SK-N-SH (cell line): ENCODE measurements around the gene SGSM2. TPM values are rescaled to one million over a fixed set of nuclear protein-coding genes. Genes with fewer than 3 reads are reported as not detected.

Source experiments
- CTCF ChIA-PET: fragments of 300-600, 350-600 bp; formaldehyde crosslinking; extraction: SDS; loops from one replicate; lab custom pipeline; 2021; lab: Yijun Ruan, JAX
- POLR2A ChIA-PET: fragments of 350-600 bp; sonication (Branson Sonifier 250); formaldehyde crosslinking; extraction: SDS; loops from one replicate; lab custom pipeline; 2020; ENCODE audit warnings: antibody characterized with exemption, inconsistent platforms; lab: Yijun Ruan, JAX
- DNase-seq: peaks from one replicate; pipeline ENCODE4 v3.0.0; 2012
- H2AFZ ChIP-seq: fragments of 200-600 bp; sonication (generic); 2 replicates; pipeline ENCODE4 v1.8.1; 2016; ENCODE audit warnings: antibody characterized with exemption, mild to moderate bottlenecking, low read depth
- H3F3A ChIP-seq: fragments of 200-600 bp; sonication (generic); replicated peaks from 2 replicates; pipeline ENCODE3; 2016; ENCODE audit warnings: antibody characterized with exemption, mild to moderate bottlenecking; ENCODE audit not compliant: insufficient read depth
- H3K27ac ChIP-seq, 2 experiments: fragments of 200-500 bp in 1 of 2; fragments of 200-600 bp in 1 of 2; sonication (Bioruptor generic) in 1 of 2; sonication (generic), shearing (Covaris generic) in 1 of 2; 2 replicates each; pipeline versions ENCODE4 v1.5.1 to v1.6.1; 2014 to 2016; ENCODE audit warnings: low read depth in 2 of 2, inconsistent platforms in 1 of 2, low read length in 1 of 2, mild to moderate bottlenecking in 1 of 2, mixed read lengths in 1 of 2
- H3K27me3 ChIP-seq: fragments of 200-600 bp; sonication (generic), shearing (Covaris generic); 2 replicates; pipeline ENCODE4 v1.6.1; 2016; ENCODE audit warnings: mixed run types; ENCODE audit not compliant: insufficient read depth
- H3K36me3 ChIP-seq, 2 experiments: fragments of 200-500 bp in 1 of 2; fragments of 200-600 bp in 1 of 2; sonication (Bioruptor generic) in 1 of 2; sonication (generic) in 1 of 2; replicated peaks in 1 of 2; 2 replicates each; pipeline versions ENCODE3 to v1.5.1; 2014 to 2016; ENCODE audit warnings: low read length in 1 of 2, mild to moderate bottlenecking in 1 of 2; ENCODE audit not compliant: insufficient read depth in 2 of 2, control insufficient read depth in 1 of 2
- H3K4me1 ChIP-seq, 2 experiments: fragments of 200-500 bp in 1 of 2; fragments of 200-600 bp in 1 of 2; sonication (Bioruptor generic) in 1 of 2; sonication (generic), shearing (Covaris generic) in 1 of 2; 2 replicates each; pipeline versions ENCODE4 v1.5.1 to v1.6.1; 2014 to 2016; ENCODE audit warnings: low read depth in 1 of 2, low read length in 1 of 2, mixed run types in 1 of 2; ENCODE audit not compliant: insufficient read depth in 2 of 2, control insufficient read depth in 1 of 2
- H3K4me2 ChIP-seq: fragments of 200-600 bp; sonication (generic), shearing (Covaris generic); 2 replicates; pipeline ENCODE4 v1.6.1; 2017; ENCODE audit warnings: mixed run types
- H3K4me3 ChIP-seq, 2 experiments: fragments of 200-500 bp in 1 of 2; fragments of 200-600 bp in 1 of 2; sonication (Bioruptor generic) in 1 of 2; sonication (generic), shearing (Covaris generic) in 1 of 2; 2 replicates each; pipeline versions ENCODE4 v1.5.1 to v1.8.1; 2014 to 2016; ENCODE audit warnings: low read depth in 2 of 2, inconsistent platforms in 1 of 2, low read length in 1 of 2, mild to moderate bottlenecking in 1 of 2, mixed read lengths in 1 of 2, moderate library complexity in 1 of 2
- H3K79me2 ChIP-seq: fragments of 200-600 bp; sonication (generic); 2 replicates; pipeline ENCODE4 v1.8.1; 2017; ENCODE audit warnings: mild to moderate bottlenecking; ENCODE audit not compliant: insufficient read depth
- H3K9ac ChIP-seq: fragments of 200-600 bp; sonication (generic); 2 replicates; pipeline ENCODE4 v1.6.1; 2017; ENCODE audit warnings: mixed run types
- H3K9me2 ChIP-seq: fragments of 200-600 bp; sonication (generic); 2 replicates; pipeline ENCODE4 v1.6.1; 2017; ENCODE audit warnings: mixed run types
- H3K9me3 ChIP-seq: fragments of 200-600 bp; sonication (generic); 2 replicates; pipeline ENCODE4 v1.6.1; 2017; ENCODE audit warnings: mixed run types, mild to moderate bottlenecking, moderate library complexity
- H4K20me1 ChIP-seq: fragments of 200-600 bp; sonication (generic); 2 replicates; pipeline ENCODE4 v1.6.1; 2017; ENCODE audit warnings: mild to moderate bottlenecking, mixed run types; ENCODE audit not compliant: insufficient read depth
- EP300 ChIP-seq, 2 experiments: IDR thresholded peaks; 2 replicates each; pipeline versions ENCODE4 v1.4.0 to v1.6.1; 2012; ENCODE audit warnings: borderline replicate concordance in 1 of 2, low read depth in 1 of 2, low read length in 1 of 2
- EZH2phosphoT487 ChIP-seq: fragments of 200-600 bp; sonication (generic); IDR thresholded peaks from 2 replicates; pipeline ENCODE4 v1.6.1; 2017; ENCODE audit warnings: low read depth, mixed run types, mild to moderate bottlenecking, antibody characterized with exemption, moderate library complexity, borderline replicate concordance
- FOSL2 ChIP-seq: IDR thresholded peaks from 2 replicates; pipeline ENCODE4 v1.4.0; 2012; ENCODE audit warnings: low read depth, mild to moderate bottlenecking, moderate library complexity, borderline replicate concordance
- FOXJ3 ChIP-seq: sonication (generic); formaldehyde crosslinking; IDR thresholded peaks from 2 replicates; pipeline ENCODE4 v1.5.1; 2020; ENCODE audit warnings: mild to moderate bottlenecking, missing genetic modification reagents
- FOXM1 ChIP-seq: IDR thresholded peaks from 2 replicates; pipeline ENCODE4 v1.4.0; 2012; ENCODE audit warnings: low read depth, mild to moderate bottlenecking
- GATA2 ChIP-seq: sonication (generic); formaldehyde crosslinking; IDR thresholded peaks from 2 replicates; pipeline ENCODE4 v1.5.0; 2020; ENCODE audit warnings: mild to moderate bottlenecking, missing genetic modification reagents
- JUND ChIP-seq: IDR thresholded peaks from 2 replicates; pipeline ENCODE4 v1.4.0; 2012
- MXI1 ChIP-seq: IDR thresholded peaks from 2 replicates; pipeline ENCODE4 v1.6.1; 2012; ENCODE audit warnings: mild to moderate bottlenecking, low read depth, low read length, improper control_type of control experiment
- NFIC ChIP-seq: IDR thresholded peaks from 2 replicates; pipeline ENCODE4 v1.4.0; 2012; ENCODE audit warnings: borderline replicate concordance
- NRF1 ChIP-seq: IDR thresholded peaks from 2 replicates; pipeline ENCODE4 v1.6.1; 2012; ENCODE audit warnings: low read depth, mild to moderate bottlenecking, low read length
- POLR2AphosphoS5 ChIP-seq: IDR thresholded peaks from 2 replicates; pipeline ENCODE4 v1.6.1; 2012; ENCODE audit warnings: low read depth, low read length
- RXRA ChIP-seq: IDR thresholded peaks from 2 replicates; pipeline ENCODE4 v1.4.0; 2012; ENCODE audit warnings: low read depth, mild to moderate bottlenecking, borderline replicate concordance
- SIN3A ChIP-seq: IDR thresholded peaks from 2 replicates; pipeline ENCODE4 v1.6.1; 2012; ENCODE audit warnings: low read depth, mild to moderate bottlenecking, low read length, moderate library complexity, borderline replicate concordance
- SMC3 ChIP-seq: IDR thresholded peaks from 2 replicates; pipeline ENCODE4 v1.6.1; 2012; ENCODE audit warnings: low read depth, low read length, improper control_type of control experiment
- TAF1 ChIP-seq: IDR thresholded peaks from 2 replicates; pipeline ENCODE4 v1.6.1; 2012; ENCODE audit warnings: low read depth, mild to moderate bottlenecking, low read length, moderate library complexity, borderline replicate concordance
- TCF12 ChIP-seq: IDR thresholded peaks from 2 replicates; pipeline ENCODE4 v1.4.0; 2012
- YY1 ChIP-seq: IDR thresholded peaks from 2 replicates; pipeline ENCODE4 v1.4.0; 2012; ENCODE audit warnings: low read depth, mild to moderate bottlenecking
- WGBS: methylation state at CpG from one replicate; pipeline ENCODE4 v1.1.6; 2017; ENCODE audit warnings: low lambda C conversion rate; 5-methylcytosine and 5-hydroxymethylcytosine counted together
- polyA plus RNA-seq, 3 experiments: library from polyadenylated mRNA; depleted of rRNA; stranded (reverse); fragments of >200 nt; gene quantifications; 2 replicates each; pipeline ENCODE4 v1.2.3, GENCODE V29; 2012
- TF ChIP-seq, protein P1 (sequence below): IDR thresholded peaks from 2 replicates; pipeline ENCODE4 v1.4.0; 2012; ENCODE audit warnings: low read depth
- TF ChIP-seq, protein P2 (sequence below): fragments of 200-600 bp; sonication (generic); IDR thresholded peaks from 2 replicates; pipeline ENCODE4 v1.6.1; 2017; ENCODE audit warnings: antibody characterized with exemption, mild to moderate bottlenecking, moderate library complexity
- TF ChIP-seq, protein P3 (sequence below): IDR thresholded peaks from 2 replicates; pipeline ENCODE4; 2012
- TF ChIP-seq, protein P4 (sequence below): IDR thresholded peaks from 2 replicates; pipeline ENCODE4 v1.4.0; 2012; ENCODE audit warnings: low read depth, borderline replicate concordance
- TF ChIP-seq, protein P5 (sequence below): fragments of 150-350 bp; IDR thresholded peaks from 2 replicates; pipeline ENCODE4 v1.6.1; 2017; ENCODE audit warnings: antibody characterized with exemption, low read length, low read depth, borderline replicate concordance

The SGSM2 gene
- polyA plus RNA-seq, 1 of the 3 experiments (the other 2 are of a cell fraction), result 85.9 TPM

DNA sequence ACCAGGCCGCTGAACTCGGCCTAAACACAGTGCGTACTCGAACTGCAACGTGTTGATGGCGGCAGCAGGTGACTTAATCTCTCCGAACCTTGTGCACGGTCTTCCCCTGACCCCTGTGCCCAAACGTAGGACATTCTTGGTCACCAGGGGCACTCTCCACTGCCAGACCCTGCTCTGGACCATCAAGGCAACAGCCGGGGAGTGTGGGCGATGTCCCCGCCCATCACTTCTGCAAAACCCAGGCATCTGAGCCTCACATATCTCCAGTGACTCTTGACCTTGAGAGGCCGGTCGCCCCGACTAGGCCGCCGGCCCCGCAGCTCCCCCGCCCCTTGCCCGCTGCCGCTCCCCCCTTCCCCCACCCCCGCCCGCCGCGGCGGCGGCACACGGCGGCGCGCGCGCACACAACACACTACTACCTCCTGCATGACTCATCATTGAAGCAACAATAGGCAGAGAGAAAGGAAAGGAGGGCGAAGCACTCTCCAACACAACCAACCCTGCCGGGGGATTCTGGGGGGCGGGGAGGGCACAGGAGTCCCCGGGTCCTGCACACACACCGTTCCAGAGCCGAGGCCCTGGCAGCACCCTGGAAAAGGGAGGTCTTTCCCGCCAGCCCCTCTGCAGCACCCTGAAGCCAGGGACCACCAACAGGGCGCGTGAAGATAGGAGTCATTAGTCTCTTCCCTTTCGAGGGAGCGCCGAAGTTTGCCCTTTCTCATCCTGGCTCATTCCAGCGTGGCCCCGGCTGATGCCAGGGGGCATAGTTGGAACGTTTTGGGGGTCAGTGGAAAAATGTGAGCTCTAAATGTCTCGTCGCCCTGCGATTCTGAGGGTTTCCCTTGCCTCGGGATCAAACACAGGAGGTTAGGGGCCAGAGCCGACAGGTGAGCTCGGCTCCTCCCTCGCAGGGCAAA lies 61.6 kb downstream of the SGSM2 start:
- DNase-seq, result peak; percentile 59
- Histone ChIP-seq H3K9me3 (no peaks in the 10 kb centered on the region), H3K4me1 (peaks cover 38 to 57% of the 10 kb centered on the region in 2 experiments), H4K20me1 (peaks cover 12% of the 10 kb centered on the region; the same call in 1 of the 2 replicates), H3K27me3 (no peaks in the 10 kb centered on the region), H3K27ac (peak overlapping the region; percentile 97 to 100), H3K9me2 (no peaks in the 10 kb centered on the region), H3K4me2 (peak overlapping the region; percentile 98), H3F3A (peaks cover 34% of the 10 kb centered on the region), H3K9ac (peak overlapping the region; percentile 99), H2AFZ (no peak overlapping the region), H3K79me2 (peaks cover 54% of the 10 kb centered on the region), H3K4me3 (peak overlapping the region; percentile 99), H3K36me3 (no peaks in the 10 kb centered on the region)
- CTCF ChIA-PET, result interaction anchor here (0.6 to 27.8 kb wide), 5 partner anchors 15 to 358 kb away, joined by 3 to 654 read pairs (median 3); no protein-coding TSS in a partner anchor
- 17% methylated on average over 38 of the region's 55 CpGs for WGBS
- POLR2A ChIA-PET, result interaction anchor here (0.6 to 1.9 kb wide), 4 partner anchors 14 to 102 kb away, joined by 3 to 4 read pairs (median 3); partner anchors contain the start of gene TSR1
- TF ChIP-seq GATA2 (CRISPR knock-in tag) (no peak), MXI1 (0 out of 2 replicates have a peak, but pooled peaks have one; percentile 15), EZH2phosphoT487 (no peak), TCF12 (no peak), NRF1 (peak; percentile 32; the same call in 1 of the 2 replicates), FOSL2 (peak; percentile 84; the same call in 1 of the 2 replicates), NFIC (no peak), FOXM1 (no peak), TAF1 (peak; percentile 46; the same call in 1 of the 2 replicates), YY1 (no peak), FOXJ3 (CRISPR knock-in tag) (no peak), RXRA (no peak), EP300 (IDR thresholded peaks at IDR 0.05; ENCODE audit: borderline replicate concordance in 1 of 2, low read depth in 1 of 2, low read length in 1 of 2) (peak in 1 of 2 experiments; percentile 14; a peak in 1 of 4 replicates), SMC3 (no peak), JUND (no peak; the same call in 1 of the 2 replicates), SIN3A (no peak; the same call in 1 of the 2 replicates), POLR2AphosphoS5 (no peak; the same call in 1 of the 2 replicates)
- TF ChIP-seq, protein P1, sequence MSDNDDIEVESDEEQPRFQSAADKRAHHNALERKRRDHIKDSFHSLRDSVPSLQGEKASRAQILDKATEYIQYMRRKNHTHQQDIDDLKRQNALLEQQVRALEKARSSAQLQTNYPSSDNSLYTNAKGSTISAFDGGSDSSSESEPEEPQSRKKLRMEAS, result no peak; the same call in 1 of the 2 replicates
- TF ChIP-seq, protein P2, sequence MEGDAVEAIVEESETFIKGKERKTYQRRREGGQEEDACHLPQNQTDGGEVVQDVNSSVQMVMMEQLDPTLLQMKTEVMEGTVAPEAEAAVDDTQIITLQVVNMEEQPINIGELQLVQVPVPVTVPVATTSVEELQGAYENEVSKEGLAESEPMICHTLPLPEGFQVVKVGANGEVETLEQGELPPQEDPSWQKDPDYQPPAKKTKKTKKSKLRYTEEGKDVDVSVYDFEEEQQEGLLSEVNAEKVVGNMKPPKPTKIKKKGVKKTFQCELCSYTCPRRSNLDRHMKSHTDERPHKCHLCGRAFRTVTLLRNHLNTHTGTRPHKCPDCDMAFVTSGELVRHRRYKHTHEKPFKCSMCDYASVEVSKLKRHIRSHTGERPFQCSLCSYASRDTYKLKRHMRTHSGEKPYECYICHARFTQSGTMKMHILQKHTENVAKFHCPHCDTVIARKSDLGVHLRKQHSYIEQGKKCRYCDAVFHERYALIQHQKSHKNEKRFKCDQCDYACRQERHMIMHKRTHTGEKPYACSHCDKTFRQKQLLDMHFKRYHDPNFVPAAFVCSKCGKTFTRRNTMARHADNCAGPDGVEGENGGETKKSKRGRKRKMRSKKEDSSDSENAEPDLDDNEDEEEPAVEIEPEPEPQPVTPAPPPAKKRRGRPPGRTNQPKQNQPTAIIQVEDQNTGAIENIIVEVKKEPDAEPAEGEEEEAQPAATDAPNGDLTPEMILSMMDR, result no peak
- TF ChIP-seq, protein P3, sequence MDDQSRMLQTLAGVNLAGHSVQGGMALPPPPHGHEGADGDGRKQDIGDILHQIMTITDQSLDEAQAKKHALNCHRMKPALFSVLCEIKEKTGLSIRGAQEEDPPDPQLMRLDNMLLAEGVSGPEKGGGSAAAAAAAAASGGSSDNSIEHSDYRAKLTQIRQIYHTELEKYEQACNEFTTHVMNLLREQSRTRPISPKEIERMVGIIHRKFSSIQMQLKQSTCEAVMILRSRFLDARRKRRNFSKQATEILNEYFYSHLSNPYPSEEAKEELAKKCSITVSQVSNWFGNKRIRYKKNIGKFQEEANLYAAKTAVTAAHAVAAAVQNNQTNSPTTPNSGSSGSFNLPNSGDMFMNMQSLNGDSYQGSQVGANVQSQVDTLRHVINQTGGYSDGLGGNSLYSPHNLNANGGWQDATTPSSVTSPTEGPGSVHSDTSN, result no peak
- TF ChIP-seq, protein P4, sequence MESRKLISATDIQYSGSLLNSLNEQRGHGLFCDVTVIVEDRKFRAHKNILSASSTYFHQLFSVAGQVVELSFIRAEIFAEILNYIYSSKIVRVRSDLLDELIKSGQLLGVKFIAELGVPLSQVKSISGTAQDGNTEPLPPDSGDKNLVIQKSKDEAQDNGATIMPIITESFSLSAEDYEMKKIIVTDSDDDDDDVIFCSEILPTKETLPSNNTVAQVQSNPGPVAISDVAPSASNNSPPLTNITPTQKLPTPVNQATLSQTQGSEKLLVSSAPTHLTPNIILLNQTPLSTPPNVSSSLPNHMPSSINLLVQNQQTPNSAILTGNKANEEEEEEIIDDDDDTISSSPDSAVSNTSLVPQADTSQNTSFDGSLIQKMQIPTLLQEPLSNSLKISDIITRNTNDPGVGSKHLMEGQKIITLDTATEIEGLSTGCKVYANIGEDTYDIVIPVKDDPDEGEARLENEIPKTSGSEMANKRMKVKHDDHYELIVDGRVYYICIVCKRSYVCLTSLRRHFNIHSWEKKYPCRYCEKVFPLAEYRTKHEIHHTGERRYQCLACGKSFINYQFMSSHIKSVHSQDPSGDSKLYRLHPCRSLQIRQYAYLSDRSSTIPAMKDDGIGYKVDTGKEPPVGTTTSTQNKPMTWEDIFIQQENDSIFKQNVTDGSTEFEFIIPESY, result no peak
- TF ChIP-seq, protein P5, sequence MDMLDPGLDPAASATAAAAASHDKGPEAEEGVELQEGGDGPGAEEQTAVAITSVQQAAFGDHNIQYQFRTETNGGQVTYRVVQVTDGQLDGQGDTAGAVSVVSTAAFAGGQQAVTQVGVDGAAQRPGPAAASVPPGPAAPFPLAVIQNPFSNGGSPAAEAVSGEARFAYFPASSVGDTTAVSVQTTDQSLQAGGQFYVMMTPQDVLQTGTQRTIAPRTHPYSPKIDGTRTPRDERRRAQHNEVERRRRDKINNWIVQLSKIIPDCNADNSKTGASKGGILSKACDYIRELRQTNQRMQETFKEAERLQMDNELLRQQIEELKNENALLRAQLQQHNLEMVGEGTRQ, result no peak
